ENCODE data around the gene PROZ.

- TF ChIP-seq POLR2A (conservative IDR thresholded peaks at IDR 0.05) (no peak), RBBP5 (IDR thresholded peaks at IDR 0.05; ENCODE audit: borderline replicate concordance, insufficient read depth, low read length, poor library complexity, severe bottlenecking) (no peak), SMC3 (conservative IDR thresholded peaks at IDR 0.05; ENCODE audit: insufficient read depth, low read depth, low read length) (no peak), PRMT5 (CRISPR knock-in tag; IDR thresholded peaks at IDR 0.05) (no peak)
- TF ChIP-seq, protein P1, sequence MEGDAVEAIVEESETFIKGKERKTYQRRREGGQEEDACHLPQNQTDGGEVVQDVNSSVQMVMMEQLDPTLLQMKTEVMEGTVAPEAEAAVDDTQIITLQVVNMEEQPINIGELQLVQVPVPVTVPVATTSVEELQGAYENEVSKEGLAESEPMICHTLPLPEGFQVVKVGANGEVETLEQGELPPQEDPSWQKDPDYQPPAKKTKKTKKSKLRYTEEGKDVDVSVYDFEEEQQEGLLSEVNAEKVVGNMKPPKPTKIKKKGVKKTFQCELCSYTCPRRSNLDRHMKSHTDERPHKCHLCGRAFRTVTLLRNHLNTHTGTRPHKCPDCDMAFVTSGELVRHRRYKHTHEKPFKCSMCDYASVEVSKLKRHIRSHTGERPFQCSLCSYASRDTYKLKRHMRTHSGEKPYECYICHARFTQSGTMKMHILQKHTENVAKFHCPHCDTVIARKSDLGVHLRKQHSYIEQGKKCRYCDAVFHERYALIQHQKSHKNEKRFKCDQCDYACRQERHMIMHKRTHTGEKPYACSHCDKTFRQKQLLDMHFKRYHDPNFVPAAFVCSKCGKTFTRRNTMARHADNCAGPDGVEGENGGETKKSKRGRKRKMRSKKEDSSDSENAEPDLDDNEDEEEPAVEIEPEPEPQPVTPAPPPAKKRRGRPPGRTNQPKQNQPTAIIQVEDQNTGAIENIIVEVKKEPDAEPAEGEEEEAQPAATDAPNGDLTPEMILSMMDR (IDR thresholded peaks at IDR 0.05 in 2 of 3, conservative IDR thresholded peaks at IDR 0.05 in 1 of 3; ENCODE audit: insufficient read depth in 2 of 3, low read depth in 1 of 3, low read length in 3 of 3): no peak
These were observed 41.0 kb upstream of the PROZ start for GRCh38 chr13:113117335-113117872.

All from K562 (cell line).